HG02884 (cell line): ENCODE measurements around the gene MAGEB17.
A peak's percentile ranks its signal among the peaks of the same experiment; 100 is the strongest.
"Not testable (repeated sequence)": the region's sequence is repeated elsewhere in the genome, so short reads cannot be mapped to it uniquely, and the experiment has no call there.

Source experiments
- ATAC-seq: cut with Tn5 transposase; IDR thresholded peaks from one replicate; pipeline ENCODE4 v1.9.1; 2021; ENCODE audit warnings: mild to moderate bottlenecking, moderate library complexity; ENCODE audit not compliant: unreplicated experiment

MAGEB17 gene

GRCh38 chrX:16167181-16167580, at the start of gene MAGEB17:
Gene MAGEB17 (plus strand): TSS chrX:16167481. CDS start chrX:16170383, 2,902 bp downstream.
- ATAC-seq: no peak

- peak; percentile 79 for ATAC-seq
Observed at GRCh38 chrX:16119353-16120220, 47.7 kb upstream of the MAGEB17 start.

- no peak for ATAC-seq
Observed at GRCh38 chrX:16120431-16120830, 46.9 kb upstream of the MAGEB17 start.

GRCh38 chrX:16123222-16123786, 44.0 kb upstream of the MAGEB17 start, which contains the start of gene GRPR:
Gene GRPR (plus strand): TSS chrX:16123565. CDS start chrX:16123954, 389 bp downstream.
- ATAC-seq: peak; percentile 59

DNA sequence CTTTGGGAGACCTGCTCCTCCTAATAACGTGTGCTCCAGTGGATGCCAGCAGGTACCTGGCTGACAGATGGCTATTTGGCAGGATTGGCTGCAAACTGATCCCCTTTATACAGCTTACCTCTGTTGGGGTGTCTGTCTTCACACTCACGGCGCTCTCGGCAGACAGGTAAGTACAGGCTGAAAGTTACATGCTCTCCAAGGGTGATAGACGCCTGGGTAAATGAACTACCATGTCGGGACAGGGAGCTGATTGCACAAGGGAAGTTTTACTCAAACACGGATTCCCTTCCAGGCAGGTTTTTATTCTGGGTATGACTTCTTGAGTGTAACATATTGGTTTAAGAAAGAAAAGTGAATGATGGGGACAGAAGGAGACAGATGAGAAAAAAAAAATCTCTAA, 43.1 kb upstream of the MAGEB17 start:
- ATAC-seq: no peak

DNA sequence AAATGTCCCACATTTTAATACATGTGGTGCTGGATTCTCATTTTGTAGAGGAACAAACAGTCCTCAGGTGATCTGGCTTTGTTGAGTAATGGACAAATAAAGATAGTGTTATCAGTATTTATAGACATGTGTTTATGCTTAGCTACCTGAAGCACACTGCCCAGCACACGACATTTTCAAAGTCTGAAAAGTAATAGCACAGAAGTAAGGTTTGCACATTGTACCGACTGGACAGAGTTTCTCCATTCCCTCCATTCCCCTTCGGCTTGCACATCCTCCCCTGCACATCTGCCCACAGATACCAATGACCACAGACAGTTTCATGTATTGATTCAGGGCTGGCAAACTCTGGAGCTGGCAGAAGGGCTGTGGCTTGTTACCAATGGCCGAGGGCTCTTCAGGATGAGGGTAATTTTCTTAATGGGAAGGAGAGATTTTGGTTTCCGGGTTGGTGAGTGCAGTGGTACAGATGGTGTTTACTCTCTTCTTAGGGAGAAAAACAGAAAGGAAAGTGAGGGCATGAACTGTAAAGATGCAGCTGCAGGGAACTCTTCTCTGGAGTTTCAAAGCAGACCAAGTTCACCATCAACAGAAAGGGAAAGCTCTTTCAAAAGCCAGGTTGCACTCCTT, 41.6 kb upstream of the MAGEB17 start:
- ATAC-seq: no peak

DNA sequence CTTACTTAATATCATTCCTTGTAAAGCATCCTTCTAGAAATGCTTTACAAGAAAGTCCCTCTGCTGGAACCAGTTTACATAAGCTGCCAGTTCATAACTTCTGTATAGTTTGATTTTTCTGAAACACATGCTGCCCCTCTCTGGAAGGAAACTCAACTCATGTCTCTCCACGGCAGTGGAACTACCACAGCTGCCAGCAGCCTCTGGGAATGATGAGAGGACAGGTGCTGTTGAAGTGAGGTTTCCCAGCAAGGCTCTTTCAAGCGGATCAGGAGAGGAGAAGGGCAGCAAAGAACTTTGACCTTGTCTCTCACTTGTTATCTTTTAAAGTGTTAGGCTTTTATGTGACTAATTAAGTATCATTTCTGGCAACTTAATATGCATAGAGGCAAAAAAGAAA, 36.6 kb upstream of the MAGEB17 start:
- no peak for ATAC-seq

- no peak for ATAC-seq
Observed at GRCh38 chrX:16134936-16135335, 32.3 kb upstream of the MAGEB17 start.

- ATAC-seq: no peak
Observed at GRCh38 chrX:16136080-16136479, 31.2 kb upstream of the MAGEB17 start.

DNA sequence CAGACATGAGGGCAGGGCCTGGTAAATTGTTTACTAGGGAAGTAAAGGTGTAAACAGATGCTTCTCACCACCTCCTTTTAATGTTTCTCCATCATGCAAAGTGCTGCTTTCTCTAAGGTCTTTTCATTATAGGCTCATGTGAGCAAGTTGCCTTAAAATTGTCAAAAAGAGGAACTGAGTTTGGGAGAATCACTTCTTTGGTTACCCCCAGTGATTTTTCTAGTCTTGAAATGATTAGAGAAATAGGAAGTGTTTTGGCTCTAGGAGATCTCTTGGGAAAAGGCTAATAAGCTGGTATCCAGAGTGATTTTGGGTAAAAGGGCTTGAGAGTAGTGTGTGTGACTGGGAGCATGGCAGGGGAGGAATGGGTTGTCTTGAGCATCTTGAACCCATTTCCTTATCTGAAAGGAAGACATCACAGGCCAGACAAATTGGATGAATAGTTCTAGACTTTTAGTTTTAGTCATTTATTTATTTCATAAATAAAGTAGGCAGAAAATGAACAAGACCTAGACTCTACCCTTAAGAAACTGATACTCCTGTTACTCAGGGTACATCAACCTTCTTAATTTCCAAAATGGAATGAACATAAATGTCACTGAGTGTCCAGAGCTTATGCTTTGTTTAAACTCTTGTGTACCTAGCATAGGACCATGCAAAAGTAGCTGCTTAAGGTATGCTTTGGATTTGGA, 29.7 kb upstream of the MAGEB17 start:
- ATAC-seq: peak; percentile 70

GRCh38 chrX:16138108-16138427, 29.2 kb upstream of the MAGEB17 start:
- peak; percentile 54 for ATAC-seq

DNA sequence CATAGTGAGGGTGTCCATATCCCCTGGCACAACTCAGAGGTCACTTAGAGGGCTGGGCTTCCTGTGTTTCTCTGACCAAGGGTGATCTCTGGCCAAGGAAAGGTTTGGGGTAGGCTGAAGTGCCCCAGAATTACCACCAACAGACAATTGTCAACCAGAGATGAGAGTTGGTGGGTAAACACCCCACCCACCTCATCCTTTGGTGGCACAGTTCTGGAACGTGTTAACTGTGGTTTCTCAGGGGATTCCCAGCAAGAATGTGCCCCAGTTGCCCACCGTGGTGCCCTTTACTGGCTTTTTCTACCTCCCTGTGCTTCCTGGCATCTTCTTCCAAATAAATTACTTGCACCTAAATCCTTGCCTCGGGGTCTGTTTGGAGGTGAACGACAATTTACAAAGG, 26.8 kb upstream of the MAGEB17 start:
- no peak for ATAC-seq

DNA sequence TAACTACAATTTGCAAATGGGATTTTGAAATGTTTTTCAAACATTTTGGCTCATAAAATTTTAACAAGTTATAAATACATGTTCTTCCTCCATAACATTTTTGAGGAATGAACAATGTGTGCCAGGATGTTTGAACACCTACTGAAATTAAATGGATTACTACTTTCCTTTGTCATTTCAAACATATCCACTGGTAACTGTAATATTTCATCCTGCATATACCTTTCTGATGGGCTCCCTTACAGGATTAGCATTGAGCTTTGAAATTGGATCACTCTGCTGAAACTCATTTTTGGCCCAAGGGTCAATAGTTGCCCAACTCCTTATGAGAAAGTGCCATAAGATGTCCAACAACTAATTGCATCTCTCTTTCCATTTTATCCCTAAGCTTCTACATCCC, 26.3 kb upstream of the MAGEB17 start:
- no peak for ATAC-seq

DNA sequence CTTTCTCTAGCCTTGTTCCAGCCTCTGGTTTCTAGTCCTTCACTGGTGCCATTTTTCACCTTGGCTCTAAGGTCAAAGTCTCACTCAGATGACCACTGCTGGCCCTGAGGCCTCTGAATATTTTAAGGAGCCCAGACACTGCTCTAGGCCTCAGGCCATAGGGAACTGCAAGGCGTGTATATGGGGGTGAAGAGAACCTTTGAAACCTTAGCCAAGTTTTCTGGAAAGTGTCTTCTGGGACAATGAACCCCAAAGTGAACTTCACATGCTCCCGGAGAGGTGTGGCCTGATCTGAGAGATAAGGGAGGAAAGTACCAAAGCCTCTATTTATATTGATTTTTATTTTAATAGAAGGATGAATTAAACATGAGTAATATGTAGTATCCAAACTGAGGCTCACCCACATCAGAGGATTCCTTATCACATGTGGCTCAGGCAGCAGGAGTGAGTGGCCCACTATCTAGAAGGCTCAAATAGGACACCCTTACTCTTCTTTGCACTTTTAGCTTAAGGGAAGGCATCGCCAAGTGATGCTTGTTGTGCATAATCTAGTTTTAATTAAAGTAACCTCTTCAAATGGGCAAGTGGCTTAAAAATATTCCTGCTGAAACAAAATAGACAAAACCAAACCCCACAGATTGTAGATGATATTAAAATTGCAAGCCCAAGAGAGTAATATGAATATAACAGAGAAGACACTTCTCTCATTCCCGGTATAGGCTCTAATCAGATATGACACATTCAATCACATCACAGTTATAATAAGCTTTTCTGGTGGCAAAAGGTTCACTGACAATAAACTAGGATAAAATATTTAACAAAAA, 25.6 kb upstream of the MAGEB17 start:
- no peak for ATAC-seq

- ATAC-seq: no peak
Observed at GRCh38 chrX:16142246-16142558, 25.1 kb upstream of the MAGEB17 start.

- ATAC-seq: no peak
Observed at GRCh38 chrX:16143968-16144367, 23.3 kb upstream of the MAGEB17 start.

DNA sequence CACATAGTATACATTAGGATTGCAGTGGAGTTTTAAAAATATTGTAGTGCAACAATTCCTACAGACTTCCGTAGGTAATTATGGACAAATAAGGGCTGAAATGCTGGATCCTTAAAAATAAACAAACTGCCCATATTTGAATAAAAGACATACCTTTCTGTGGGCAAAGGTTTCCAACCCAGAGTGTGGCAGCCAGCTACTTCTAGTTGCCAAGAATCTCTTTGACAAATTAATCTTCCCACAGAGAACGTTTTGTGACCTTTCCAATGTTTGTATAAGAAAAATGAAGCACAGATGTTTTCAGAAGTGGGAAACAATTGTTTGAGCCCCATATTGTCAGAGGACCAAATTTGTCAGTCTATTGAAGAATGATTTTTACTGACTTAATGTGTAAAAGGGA, 22.9 kb upstream of the MAGEB17 start:
- no peak for ATAC-seq

- not testable (repeated sequence) for ATAC-seq
Observed at GRCh38 chrX:16145093-16145492, 22.2 kb upstream of the MAGEB17 start.

DNA sequence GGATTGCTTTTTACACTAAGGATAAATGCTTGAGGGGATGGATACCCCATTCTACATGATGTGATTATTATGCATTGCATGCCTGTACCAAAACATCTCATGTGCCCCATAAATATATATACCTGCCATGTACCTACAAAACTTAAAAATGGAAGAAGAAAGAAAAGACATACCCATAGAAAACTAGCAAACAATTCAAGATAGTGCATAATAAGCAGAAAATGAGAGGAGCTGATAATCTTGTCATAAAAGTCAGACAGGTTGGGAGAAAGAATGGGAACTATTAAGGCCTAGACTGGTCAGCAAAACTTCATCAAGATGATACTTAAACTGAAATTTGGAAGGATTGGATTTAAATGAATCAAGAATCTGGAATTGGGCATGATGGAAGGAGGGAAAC, 21.6 kb upstream of the MAGEB17 start:
- no peak for ATAC-seq

DNA sequence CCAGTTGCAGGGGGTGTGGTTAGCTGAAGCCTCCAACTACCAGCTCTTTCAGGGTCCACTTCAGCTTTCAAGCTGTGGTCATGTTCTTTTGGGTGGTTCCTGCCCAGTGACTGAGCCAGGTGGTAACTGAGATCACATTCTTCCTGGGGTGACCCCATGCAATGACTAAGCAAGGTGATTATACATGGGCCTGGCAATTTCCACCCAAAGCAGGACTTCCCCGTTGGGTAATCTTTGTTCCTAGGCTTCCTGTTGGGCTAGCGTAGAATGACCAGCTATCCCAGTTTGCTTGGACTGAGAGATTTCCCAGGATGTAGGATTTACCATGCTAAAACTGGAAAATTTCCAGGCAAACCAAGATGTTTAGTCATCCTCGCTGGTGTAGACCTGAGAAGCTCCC, 18.4 kb upstream of the MAGEB17 start:
- no peak for ATAC-seq

DNA sequence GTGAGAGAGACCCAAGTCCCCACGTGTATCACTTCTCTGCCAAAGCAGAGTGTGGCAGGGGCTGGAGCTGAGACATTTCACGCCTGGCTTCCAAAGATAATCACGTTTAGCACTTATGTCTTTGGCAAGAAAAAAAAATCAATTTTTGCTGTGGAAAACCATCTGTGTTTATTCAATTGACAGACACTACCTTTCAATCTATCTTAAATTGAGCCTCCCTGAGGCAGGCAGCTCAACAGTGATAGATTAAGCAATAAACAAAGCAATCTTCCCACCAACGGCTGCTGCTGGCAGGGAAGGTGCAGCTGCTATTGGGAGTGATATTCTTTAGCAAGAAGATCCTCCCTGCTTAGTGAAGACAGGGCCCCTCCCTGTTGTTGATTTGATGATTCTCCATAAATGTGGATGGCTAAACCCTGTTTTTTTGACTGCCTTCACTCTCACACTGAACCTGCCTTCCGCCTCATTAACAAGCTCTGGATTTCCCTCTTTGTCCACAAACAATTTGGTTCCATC, 11.6 kb upstream of the MAGEB17 start:
- no peak for ATAC-seq
